ENCODE data around the gene BASP1.

DNA sequence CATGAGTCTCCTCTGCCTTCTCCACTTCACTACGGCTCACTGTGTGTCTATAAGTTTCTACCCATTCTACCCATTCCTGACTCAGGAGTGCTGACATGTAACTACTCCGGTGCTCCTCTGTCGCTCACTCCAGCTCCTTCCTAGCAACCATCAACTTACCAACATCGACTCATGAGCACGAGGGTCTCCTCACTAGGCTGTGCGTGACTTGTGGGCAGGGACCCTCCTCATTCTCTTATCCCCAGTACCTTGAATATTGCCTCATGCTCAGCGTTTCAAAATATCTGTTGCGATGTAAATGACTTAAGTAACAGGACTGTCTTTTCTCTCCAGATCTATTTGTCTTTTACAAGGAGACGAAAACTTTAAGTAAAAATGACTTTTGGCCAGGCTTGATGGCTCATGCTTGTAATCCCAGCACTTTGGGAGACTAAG, 73.1 kb downstream of the BASP1 start:
- TF ChIP-seq, protein P1, sequence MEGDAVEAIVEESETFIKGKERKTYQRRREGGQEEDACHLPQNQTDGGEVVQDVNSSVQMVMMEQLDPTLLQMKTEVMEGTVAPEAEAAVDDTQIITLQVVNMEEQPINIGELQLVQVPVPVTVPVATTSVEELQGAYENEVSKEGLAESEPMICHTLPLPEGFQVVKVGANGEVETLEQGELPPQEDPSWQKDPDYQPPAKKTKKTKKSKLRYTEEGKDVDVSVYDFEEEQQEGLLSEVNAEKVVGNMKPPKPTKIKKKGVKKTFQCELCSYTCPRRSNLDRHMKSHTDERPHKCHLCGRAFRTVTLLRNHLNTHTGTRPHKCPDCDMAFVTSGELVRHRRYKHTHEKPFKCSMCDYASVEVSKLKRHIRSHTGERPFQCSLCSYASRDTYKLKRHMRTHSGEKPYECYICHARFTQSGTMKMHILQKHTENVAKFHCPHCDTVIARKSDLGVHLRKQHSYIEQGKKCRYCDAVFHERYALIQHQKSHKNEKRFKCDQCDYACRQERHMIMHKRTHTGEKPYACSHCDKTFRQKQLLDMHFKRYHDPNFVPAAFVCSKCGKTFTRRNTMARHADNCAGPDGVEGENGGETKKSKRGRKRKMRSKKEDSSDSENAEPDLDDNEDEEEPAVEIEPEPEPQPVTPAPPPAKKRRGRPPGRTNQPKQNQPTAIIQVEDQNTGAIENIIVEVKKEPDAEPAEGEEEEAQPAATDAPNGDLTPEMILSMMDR (IDR thresholded peaks at IDR 0.05; ENCODE audit: insufficient read depth, low read length) = no peak
- TF ChIP-seq, protein P2, sequence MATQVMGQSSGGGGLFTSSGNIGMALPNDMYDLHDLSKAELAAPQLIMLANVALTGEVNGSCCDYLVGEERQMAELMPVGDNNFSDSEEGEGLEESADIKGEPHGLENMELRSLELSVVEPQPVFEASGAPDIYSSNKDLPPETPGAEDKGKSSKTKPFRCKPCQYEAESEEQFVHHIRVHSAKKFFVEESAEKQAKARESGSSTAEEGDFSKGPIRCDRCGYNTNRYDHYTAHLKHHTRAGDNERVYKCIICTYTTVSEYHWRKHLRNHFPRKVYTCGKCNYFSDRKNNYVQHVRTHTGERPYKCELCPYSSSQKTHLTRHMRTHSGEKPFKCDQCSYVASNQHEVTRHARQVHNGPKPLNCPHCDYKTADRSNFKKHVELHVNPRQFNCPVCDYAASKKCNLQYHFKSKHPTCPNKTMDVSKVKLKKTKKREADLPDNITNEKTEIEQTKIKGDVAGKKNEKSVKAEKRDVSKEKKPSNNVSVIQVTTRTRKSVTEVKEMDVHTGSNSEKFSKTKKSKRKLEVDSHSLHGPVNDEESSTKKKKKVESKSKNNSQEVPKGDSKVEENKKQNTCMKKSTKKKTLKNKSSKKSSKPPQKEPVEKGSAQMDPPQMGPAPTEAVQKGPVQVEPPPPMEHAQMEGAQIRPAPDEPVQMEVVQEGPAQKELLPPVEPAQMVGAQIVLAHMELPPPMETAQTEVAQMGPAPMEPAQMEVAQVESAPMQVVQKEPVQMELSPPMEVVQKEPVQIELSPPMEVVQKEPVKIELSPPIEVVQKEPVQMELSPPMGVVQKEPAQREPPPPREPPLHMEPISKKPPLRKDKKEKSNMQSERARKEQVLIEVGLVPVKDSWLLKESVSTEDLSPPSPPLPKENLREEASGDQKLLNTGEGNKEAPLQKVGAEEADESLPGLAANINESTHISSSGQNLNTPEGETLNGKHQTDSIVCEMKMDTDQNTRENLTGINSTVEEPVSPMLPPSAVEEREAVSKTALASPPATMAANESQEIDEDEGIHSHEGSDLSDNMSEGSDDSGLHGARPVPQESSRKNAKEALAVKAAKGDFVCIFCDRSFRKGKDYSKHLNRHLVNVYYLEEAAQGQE (IDR thresholded peaks at IDR 0.05; ENCODE audit: insufficient replicate concordance, low read depth) = no peak
- no peak for TF ChIP-seq GABPA (IDR thresholded peaks at IDR 0.05; ENCODE audit: low read depth)
- TF ChIP-seq POLR2AphosphoS5 (IDR thresholded peaks at IDR 0.05; ENCODE audit: low read depth) = no peak
